A549 (cell line): ENCODE data around the gene DEPDC1B. TPM values are rescaled to one million over a fixed set of nuclear protein-coding genes. Genes with fewer than 3 reads are reported as not detected.
"Not testable (repeated sequence)": the region's sequence is repeated elsewhere in the genome, so short reads cannot be mapped to it uniquely, and the experiment has no call there.

Experiments
- ATAC-seq, 2 experiments: fragments of 200-7000 bp in 1 of 2; fragments of >200 bp in 1 of 2; cut with Nextera tagmentation in 1 of 2; cut with Tn5 transposase in 1 of 2; 3 replicates each; pipeline versions ENCODE4 v1.8.0 to v1.9.1; 2018 to 2020; ENCODE audit warnings: mild to moderate bottlenecking in 1 of 2, moderate library complexity in 1 of 2
- CTCF ChIA-PET: fragments of 300-600 bp; sonication (Branson Sonifier 250); formaldehyde crosslinking; extraction: SDS; loops from one replicate; lab custom pipeline; 2021; ENCODE audit warnings: antibody characterized with exemption, inconsistent platforms; lab: Yijun Ruan, JAX
- POLR2A ChIA-PET: fragments of 350-600 bp; formaldehyde crosslinking; extraction: SDS; loops from one replicate; lab custom pipeline; 2021; ENCODE audit warnings: antibody characterized with exemption, inconsistent platforms; lab: Yijun Ruan, JAX
- DNase-seq, 2 experiments: peaks; one replicate each; pipeline versions ENCODE4 v3.0.0 to v3.0.0-alpha.2; 2011 to 2016; ENCODE audit warnings: low read depth in 1 of 2, low spot score in 1 of 2
- FAIRE-seq: peaks from 2 replicates; lab custom pipeline; 2011; peaks lifted over from hg19 to GRCh38; lab: Jason Lieb, UNC
- H3K27ac ChIP-seq, 2 experiments: fragments of >200 bp; sonication (Bioruptor Twin); formaldehyde crosslinking; 3 replicates each; pipeline ENCODE4 v1.5.1; 2016 to 2017
- H3K4me1 ChIP-seq: fragments of >200 bp; sonication (Bioruptor Twin); formaldehyde crosslinking; 3 replicates; pipeline ENCODE4 v1.6.1; 2016
- H3K4me2 ChIP-seq: fragments of >200 bp; sonication (Bioruptor Twin); formaldehyde crosslinking; 3 replicates; pipeline ENCODE4 v1.6.1; 2016
- H3K4me3 ChIP-seq: fragments of >200 bp; sonication (Bioruptor Twin); formaldehyde crosslinking; 3 replicates; pipeline ENCODE4 v1.5.1; 2016
- H3K9me3 ChIP-seq: fragments of >200 bp; sonication (Bioruptor Twin); formaldehyde crosslinking; 3 replicates; pipeline ENCODE4 v1.6.1; 2016
- CBX2 ChIP-seq: fragments of 200-600 bp; sonication (generic); IDR thresholded peaks from 2 replicates; pipeline ENCODE4 v1.6.1; 2016; ENCODE audit warnings: low read depth, mild to moderate bottlenecking, borderline replicate concordance
- CEBPB ChIP-seq, 2 experiments: fragments of >200 bp in 1 of 2; sonication (Bioruptor Twin) in 1 of 2; formaldehyde crosslinking in 1 of 2; IDR thresholded peaks; 2 replicates each; pipeline ENCODE4 v1.6.1; 2012 to 2016
- CTCF ChIP-seq: fragments of >200 bp; sonication (Bioruptor Twin); formaldehyde crosslinking; IDR thresholded peaks from 3 replicates; pipeline ENCODE4 v1.5.1; 2016
- EHMT2 ChIP-seq: fragments of 200-600 bp; sonication (generic); IDR thresholded peaks from 2 replicates; pipeline ENCODE4 v1.6.1; 2016; ENCODE audit warnings: antibody characterized with exemption, low read depth, mild to moderate bottlenecking, moderate library complexity
- FOSB ChIP-seq: fragments of 250-450 bp; sonication (Bioruptor Pico); IDR thresholded peaks from 2 replicates; pipeline ENCODE4 v1.5.0; 2020; ENCODE audit warnings: mild to moderate bottlenecking, moderate library complexity
- GATA3 ChIP-seq: IDR thresholded peaks from 2 replicates; pipeline ENCODE4 v1.6.1; 2012; ENCODE audit warnings: borderline replicate concordance
- HEYL ChIP-seq: fragments of 250-450 bp; sonication (Bioruptor Pico); IDR thresholded peaks from 2 replicates; pipeline ENCODE4 v1.8.0; 2021; ENCODE audit warnings: mild to moderate bottlenecking, moderate library complexity
- HMGXB4 ChIP-seq: fragments of 250-450 bp; sonication (Bioruptor Pico); IDR thresholded peaks from 2 replicates; pipeline ENCODE4 v1.5.0; 2021; ENCODE audit warnings: mild to moderate bottlenecking, moderate library complexity, borderline replicate concordance
- MAX ChIP-seq: IDR thresholded peaks from 2 replicates; pipeline ENCODE4 v1.6.1; 2012
- MYC ChIP-seq: IDR thresholded peaks from 2 replicates; pipeline ENCODE4 v1.6.1; 2012; ENCODE audit warnings: mild to moderate bottlenecking, inconsistent platforms, low read length, improper control_type of control experiment, borderline replicate concordance
- NFE2L2 ChIP-seq: fragments of 150-350 bp; conservative IDR thresholded peaks from 2 replicates; pipeline ENCODE4 v1.6.1; 2014; ENCODE audit warnings: low read length
- NPAS2 ChIP-seq: fragments of 250-450 bp; sonication (Bioruptor Pico); IDR thresholded peaks from 2 replicates; pipeline ENCODE4 v1.8.0; 2022; ENCODE audit warnings: mild to moderate bottlenecking, moderate library complexity, borderline replicate concordance
- NR3C1 ChIP-seq: fragments of >200 bp; sonication (Bioruptor Twin); formaldehyde crosslinking; IDR thresholded peaks from 3 replicates; pipeline ENCODE4 v1.6.1; 2017
- PHF8 ChIP-seq: fragments of 200-600 bp; sonication (generic); IDR thresholded peaks from 2 replicates; pipeline ENCODE4 v1.6.1; 2016; ENCODE audit warnings: low read depth, mild to moderate bottlenecking, antibody characterized with exemption, moderate library complexity, borderline replicate concordance
- POLR2A ChIP-seq: IDR thresholded peaks from 2 replicates; pipeline ENCODE4 v1.6.1; 2012; ENCODE audit warnings: mild to moderate bottlenecking, low read length
- RCOR1 ChIP-seq: fragments of 150-350 bp; IDR thresholded peaks from 2 replicates; pipeline ENCODE4 v1.6.1; 2014; ENCODE audit warnings: antibody characterized with exemption, low read length, low read depth
- REST ChIP-seq: fragments of 200-600 bp; sonication (generic); IDR thresholded peaks from 2 replicates; pipeline ENCODE4 v1.6.1; 2016; ENCODE audit warnings: antibody characterized with exemption, mild to moderate bottlenecking, moderate library complexity
- TP53 ChIP-seq: fragments of 250-450 bp; sonication (Bioruptor Pico); IDR thresholded peaks from 2 replicates; pipeline ENCODE4 v1.5.0; 2021; ENCODE audit warnings: mild to moderate bottlenecking, moderate library complexity
- ZC3H11A ChIP-seq: fragments of 450-650 bp; IDR thresholded peaks from 2 replicates; pipeline ENCODE4 v1.6.1; 2014; ENCODE audit warnings: antibody characterized with exemption, mild to moderate bottlenecking
- ZSCAN20 ChIP-seq: fragments of 250-450 bp; sonication (Bioruptor Pico); IDR thresholded peaks from 2 replicates; pipeline ENCODE4 v1.8.0; 2022; ENCODE audit warnings: mild to moderate bottlenecking, moderate library complexity
- WGBS: methylation state at CpG from one replicate; pipeline ENCODE4 v1.1.6; 2017; ENCODE audit errors: missing lambda C conversion rate; 5-methylcytosine and 5-hydroxymethylcytosine counted together
- polyA plus RNA-seq, 4 experiments: library from polyadenylated mRNA; depleted of rRNA in 3 of 4; stranded (reverse); fragments of >200 nt; fragmentation: RNase III in 1 of 4; extraction: RNeasy Plus Mini Kit Qiagen cat#74134 plus additional on column Dnase treatment in 1 of 4; gene quantifications; 2 replicates in 3 of 4; 3 replicates in 1 of 4; pipeline ENCODE4 v1.2.3, GENCODE V29; 2011 to 2017

Gene DEPDC1B
- polyA plus RNA-seq, 2 of the 4 experiments (the other 2 are of a cell fraction), result 17.4 to 34.8 TPM

- no peak overlapping the region for H3K4me3 ChIP-seq
- WGBS, result 70% methylated on average over 2 of the region's 2 CpGs
- no peak overlapping the region for H3K27ac ChIP-seq
- FAIRE-seq (no peak), DNase-seq (no peak), ATAC-seq (no peak)
- TF ChIP-seq MYC (no peak), TP53 (CRISPR knock-in tag) (no peak), PHF8 (no peak), ZC3H11A (no peak), MAX (no peak), EHMT2 (no peak), HEYL (CRISPR knock-in tag) (no peak), NPAS2 (CRISPR knock-in tag) (no peak), REST (no peak), CEBPB (IDR thresholded peaks at IDR 0.05) (no peak), NR3C1 (no peak), NFE2L2 (no peak), CBX2 (no peak), CTCF (no peak), POLR2A (no peak), ZSCAN20 (no peak), HMGXB4 (CRISPR knock-in tag) (no peak), RCOR1 (no peak), FOSB (CRISPR knock-in tag) (no peak)
- ChIA-PET POLR2A (no interaction called here), CTCF (interaction anchor here (0.6 to 7.5 kb wide), 5 partner anchors 10 to 1236 kb away, joined by 3 to 64 read pairs (median 3); partner anchors contain the start of gene DEPDC1B)
- H3K4me2 ChIP-seq, result no peak overlapping the region
- H3K4me1 ChIP-seq, result peaks cover 4% of the 10 kb centered on the region; the same call in 1 of the 3 replicates
- no peaks in the 10 kb centered on the region for H3K9me3 ChIP-seq
These were observed 14.3 kb downstream of the DEPDC1B start for GRCh38 chr5:60685700-60686099.

GRCh38 chr5:60685028-60685427, 14.9 kb downstream of the DEPDC1B start:
- TF ChIP-seq GATA3, result no peak
- TF ChIP-seq, all 56 proteins: peak for 0
- ChIA-PET CTCF (interaction anchor here (0.9 to 7.5 kb wide), 4 partner anchors 10 to 1250 kb away, joined by 3 to 64 read pairs (median 6); partner anchors contain the start of gene DEPDC1B), POLR2A (no interaction called here)
- H3K4me1 ChIP-seq, result peaks cover 4% of the 10 kb centered on the region; the same call in 1 of the 3 replicates
- ATAC-seq (no peak), FAIRE-seq (no peak), DNase-seq (no peak)
- no peak overlapping the region for H3K27ac ChIP-seq
- H3K9me3 ChIP-seq, result no peaks in the 10 kb centered on the region
- H3K4me2 ChIP-seq, result no peak overlapping the region
- H3K4me3 ChIP-seq, result no peak overlapping the region
- 89% methylated on average over 6 of the region's 6 CpGs for WGBS

GRCh38 chr5:60682007-60682406, 18.0 kb downstream of the DEPDC1B start:
- DNase-seq, H3K4me3 ChIP-seq, H3K4me2 ChIP-seq, H3K27ac ChIP-seq, ATAC-seq, POLR2A ChIA-PET, FAIRE-seq, H3K9me3 ChIP-seq: not testable (repeated sequence)
- peaks cover 15% of the 10 kb centered on the region for H3K4me1 ChIP-seq
- CTCF ChIA-PET, result interaction anchor here (0.9 kb wide), 1 partner anchor 17 kb away, joined by 3 read pairs; no protein-coding TSS in a partner anchor
- 94% methylated on average over 5 of the region's 5 CpGs for WGBS
